ENCODE data around the gene INTS1.

DNA sequence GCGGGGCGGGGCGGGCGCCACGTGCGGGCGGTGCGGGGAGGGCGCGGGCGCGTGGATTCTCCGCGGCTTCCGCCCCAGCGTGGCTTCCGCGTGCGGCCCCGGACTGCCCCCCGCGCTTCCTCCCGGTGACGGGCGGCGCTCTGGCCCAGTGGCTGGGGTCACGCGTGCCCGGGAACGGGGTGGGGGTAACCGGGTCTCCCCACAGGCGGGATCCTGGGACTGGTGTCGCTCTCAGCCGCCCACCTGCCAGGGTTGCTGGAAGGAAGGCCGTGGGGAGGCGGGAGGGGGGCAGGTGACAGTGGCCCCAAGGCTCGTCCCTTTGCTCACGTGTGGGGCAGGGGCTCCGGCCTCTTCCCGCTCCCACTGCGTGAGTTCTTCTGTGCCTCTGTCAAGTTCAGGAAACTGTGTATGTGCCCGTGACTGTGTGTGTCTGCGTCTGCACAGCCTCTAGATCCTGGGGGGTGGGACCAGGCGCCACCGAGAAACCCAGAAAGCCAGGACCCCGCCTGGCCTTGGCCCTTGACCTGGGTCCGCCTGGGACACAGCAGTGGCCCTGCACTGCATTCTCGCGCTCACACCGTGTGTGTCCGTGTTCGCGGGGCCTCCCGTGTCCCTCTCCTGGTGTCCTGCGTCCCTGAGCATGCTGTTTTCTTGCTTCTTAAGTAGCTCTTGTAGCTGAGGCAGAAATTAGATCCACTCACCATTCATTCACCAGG lies 27.2 kb upstream of the INTS1 start:
- TF ChIP-seq POLR2A (IDR thresholded peaks at IDR 0.05; ENCODE audit: low read depth, low read length), result no peak
- TF ChIP-seq POLR2AphosphoS5 (IDR thresholded peaks at IDR 0.05; ENCODE audit: low read depth, low read length), result no peak

Measured in GM12892 (cell line).